H1 (cell line): ENCODE results near the gene KNDC1. TPM values are rescaled to one million over a fixed set of nuclear protein-coding genes. Genes with fewer than 3 reads are reported as not detected.

Experiments used
- CTCF ChIA-PET: fragments of 300-600 bp; sonication (Branson Sonifier 250); formaldehyde crosslinking; loops from one replicate; lab custom pipeline; 2021; ENCODE audit not compliant: partially characterized antibody; lab: Charles Lee
- POLR2A ChIA-PET: fragments of 300-600 bp; sonication (Branson Sonifier 250); formaldehyde crosslinking; loops from one replicate; lab custom pipeline; 2021; ENCODE audit warnings: inconsistent platforms; ENCODE audit not compliant: partially characterized antibody; lab: Charles Lee
- DNase-seq, 2 experiments: peaks; one replicate each; pipeline versions ENCODE4 v3.0.0 to v3.0.0-alpha.2; 2010 to 2022; ENCODE audit warnings: low spot score in 2 of 2, low read depth in 1 of 2, mixed read lengths in 1 of 2
- FAIRE-seq: peaks from 2 replicates; lab custom pipeline; 2011; peaks lifted over from hg19 to GRCh38; lab: Jason Lieb, UNC
- H2AFZ ChIP-seq: 2 replicates; pipeline ENCODE4 v1.8.1; 2012; ENCODE audit warnings: low read length, inconsistent platforms
- H2AK5ac ChIP-seq: 2 replicates; pipeline ENCODE4 v1.6.1; 2013; ENCODE audit warnings: low read depth, low read length
- H2BK120ac ChIP-seq: replicated peaks from 2 replicates; pipeline ENCODE3; 2013; ENCODE audit warnings: low read depth, low read length, inconsistent platforms
- H2BK12ac ChIP-seq: 2 replicates; pipeline ENCODE4 v1.6.1; 2013; ENCODE audit warnings: low read depth, low read length
- H2BK15ac ChIP-seq: 2 replicates; pipeline ENCODE4 v1.6.1; 2013; ENCODE audit warnings: low read length
- H2BK20ac ChIP-seq: 2 replicates; pipeline ENCODE4 v1.6.1; 2013; ENCODE audit warnings: low read length
- H2BK5ac ChIP-seq: 2 replicates; pipeline ENCODE4 v1.6.1; 2013; ENCODE audit warnings: low read depth, low read length
- H3K14ac ChIP-seq: 2 replicates; pipeline ENCODE4 v1.6.1; 2013; ENCODE audit warnings: inconsistent platforms; ENCODE audit not compliant: insufficient read length
- H3K18ac ChIP-seq: 2 replicates; pipeline ENCODE4 v1.6.1; 2013; ENCODE audit warnings: low read length; ENCODE audit errors: extremely low read depth
- H3K23ac ChIP-seq: 2 replicates; pipeline ENCODE4 v1.6.1; 2013; ENCODE audit warnings: inconsistent platforms; ENCODE audit not compliant: insufficient read length
- H3K23me2 ChIP-seq: 2 replicates; pipeline ENCODE4 v1.6.1; 2013; ENCODE audit warnings: low read depth, low read length
- H3K27ac ChIP-seq: 2 replicates; pipeline ENCODE4 v1.6.1; 2011; ENCODE audit warnings: low read depth, low read length, inconsistent platforms
- H3K27me3 ChIP-seq, 4 experiments: replicated peaks in 1 of 4; 1 replicate in 1 of 4; 2 replicates in 3 of 4; pipeline versions ENCODE4 v1.6.1 to v1.8.1; 2011 to 2013; ENCODE audit warnings: low read length in 3 of 4, mild to moderate bottlenecking in 3 of 4, inconsistent platforms in 2 of 4, mixed read lengths in 2 of 4, moderate library complexity in 1 of 4; ENCODE audit not compliant: control insufficient read depth in 3 of 4, insufficient read depth in 3 of 4; ENCODE audit errors: extremely low read depth in 1 of 4
- H3K36me3 ChIP-seq, 4 experiments: 2 replicates each; pipeline versions ENCODE4 v1.6.1 to v1.8.1; 2011 to 2013; ENCODE audit warnings: mild to moderate bottlenecking in 4 of 4, low read length in 3 of 4, moderate library complexity in 2 of 4, control low read depth in 1 of 4, inconsistent platforms in 1 of 4; ENCODE audit not compliant: insufficient read depth in 4 of 4, control insufficient read depth in 2 of 4
- H3K4ac ChIP-seq: replicated peaks from 2 replicates; pipeline ENCODE3; 2013; ENCODE audit warnings: low read length, low read depth, mixed read lengths, inconsistent platforms; ENCODE audit not compliant: insufficient read length
- H3K4me1 ChIP-seq, 4 experiments: replicated peaks in 1 of 4; 1 replicate in 1 of 4; 2 replicates in 3 of 4; pipeline versions ENCODE4 v1.6.1 to v1.8.1; 2011 to 2013; ENCODE audit warnings: low read length in 3 of 4, inconsistent platforms in 2 of 4, mixed read lengths in 1 of 4; ENCODE audit not compliant: insufficient read depth in 4 of 4, control insufficient read depth in 3 of 4
- H3K4me2 ChIP-seq, 2 experiments: 2 replicates each; pipeline versions ENCODE4 v1.6.1 to v1.8.1; 2011 to 2013; ENCODE audit warnings: low read depth in 2 of 2, low read length in 2 of 2, control low read depth in 1 of 2, inconsistent platforms in 1 of 2, mild to moderate bottlenecking in 1 of 2; ENCODE audit not compliant: insufficient read depth in 1 of 2
- H3K4me3 ChIP-seq, 4 experiments: fragments of 200-600, 300-600 bp in 1 of 4; sonication (generic), shearing (Covaris generic), sonication (Bioruptor Twin) in 1 of 4; 2 replicates each; pipeline versions ENCODE4 v1.5.1 to v1.8.1; 2011 to 2016; ENCODE audit warnings: low read length in 4 of 4, low read depth in 3 of 4, control low read depth in 2 of 4, inconsistent platforms in 2 of 4, mild to moderate bottlenecking in 2 of 4, mixed read lengths in 1 of 4, moderate library complexity in 1 of 4; ENCODE audit not compliant: insufficient read depth in 2 of 4; ENCODE audit errors: extremely low read depth in 1 of 4
- H3K56ac ChIP-seq: replicated peaks from 2 replicates; pipeline ENCODE3; 2013; ENCODE audit warnings: low read depth, mild to moderate bottlenecking, mixed read lengths, low read length, inconsistent platforms; ENCODE audit not compliant: insufficient read length
- H3K79me1 ChIP-seq: 2 replicates; pipeline ENCODE4 v1.6.1; 2013; ENCODE audit warnings: low read depth, low read length, control low read depth
- H3K79me2 ChIP-seq, 2 experiments: 2 replicates each; pipeline versions ENCODE4 v1.6.1 to v1.8.1; 2012 to 2013; ENCODE audit warnings: low read length in 2 of 2, mild to moderate bottlenecking in 2 of 2, inconsistent platforms in 1 of 2; ENCODE audit not compliant: insufficient read depth in 2 of 2, control insufficient read depth in 1 of 2
- H3K9ac ChIP-seq, 4 experiments: replicated peaks in 1 of 4; 1 replicate in 1 of 4; 2 replicates in 3 of 4; pipeline versions ENCODE4 v1.6.1 to v1.8.1; 2011 to 2013; ENCODE audit warnings: low read depth in 3 of 4, low read length in 3 of 4, control low read depth in 2 of 4, mild to moderate bottlenecking in 2 of 4, moderate library complexity in 2 of 4, inconsistent platforms in 1 of 4; ENCODE audit errors: extremely low read depth in 1 of 4
- H3K9me3 ChIP-seq, 2 experiments: 2 replicates each; pipeline versions ENCODE4 v1.6.1 to v1.8.1; 2012 to 2013; ENCODE audit warnings: mild to moderate bottlenecking in 2 of 2, moderate library complexity in 2 of 2, control low read depth in 1 of 2, inconsistent platforms in 1 of 2, low read depth in 1 of 2, low read length in 1 of 2, mixed read lengths in 1 of 2; ENCODE audit not compliant: insufficient read depth in 2 of 2
- H4K20me1 ChIP-seq, 2 experiments: replicated peaks in 1 of 2; 2 replicates each; pipeline versions ENCODE3 to v1.8.1; 2011 to 2013; ENCODE audit warnings: inconsistent platforms in 2 of 2, low read length in 2 of 2, mild to moderate bottlenecking in 1 of 2; ENCODE audit not compliant: insufficient read depth in 2 of 2, control insufficient read depth in 1 of 2
- H4K5ac ChIP-seq: 2 replicates; pipeline ENCODE4 v1.6.1; 2013; ENCODE audit warnings: low read length, low read depth, mixed read lengths, inconsistent platforms; ENCODE audit not compliant: insufficient read length
- H4K8ac ChIP-seq: 2 replicates; pipeline ENCODE4 v1.8.0; 2013; ENCODE audit warnings: mild to moderate bottlenecking, moderate library complexity, low read length, inconsistent platforms; ENCODE audit not compliant: insufficient read depth; ENCODE audit errors: extremely low read depth
- H4K91ac ChIP-seq: replicated peaks from 2 replicates; pipeline ENCODE3; 2013; ENCODE audit warnings: low read length, mixed read lengths, inconsistent platforms; ENCODE audit not compliant: insufficient read length
- BACH1 ChIP-seq: IDR thresholded peaks from 2 replicates; pipeline ENCODE4 v1.6.1; 2012; ENCODE audit warnings: low read length, improper control_type of control experiment
- CBX8 ChIP-seq: fragments of 300-800, 300-1000 bp; sonication (generic); IDR thresholded peaks from 2 replicates; pipeline ENCODE4 v1.7.1; 2016; ENCODE audit warnings: low read depth, low read length, borderline replicate concordance
- GTF2F1 ChIP-seq: IDR thresholded peaks from 2 replicates; pipeline ENCODE4 v1.6.1; 2012; ENCODE audit warnings: low read depth, low read length, improper control_type of control experiment, borderline replicate concordance
- HDAC6 ChIP-seq: IDR thresholded peaks from one replicate; pipeline ENCODE4 v1.7.1; 2012; ENCODE audit warnings: low read depth, mild to moderate bottlenecking, inconsistent platforms, low read length, moderate library complexity
- KDM5A ChIP-seq: fragments of 200-600 bp; IDR thresholded peaks from 2 replicates; pipeline ENCODE4 v1.7.1; 2012; ENCODE audit warnings: mild to moderate bottlenecking, low read length, inconsistent platforms, mixed read lengths
- RNF2 ChIP-seq: fragments of 200-900, 300-1000 bp; sonication (generic); IDR thresholded peaks from 2 replicates; pipeline ENCODE4 v1.7.1; 2016; ENCODE audit warnings: borderline replicate concordance, low read depth, mild to moderate bottlenecking, antibody characterized with exemption, low read length; ENCODE audit not compliant: poor library complexity, severe bottlenecking; ENCODE audit errors: missing control alignments
- SIRT6 ChIP-seq: IDR thresholded peaks from one replicate; pipeline ENCODE4 v1.7.1; 2012; ENCODE audit warnings: low read length, inconsistent platforms
- SP2 ChIP-seq: IDR thresholded peaks from 2 replicates; pipeline ENCODE4 v1.6.1; 2012; ENCODE audit warnings: mild to moderate bottlenecking, low read length, inconsistent platforms
- TAF7 ChIP-seq: optimal IDR thresholded peaks from 2 replicates; pipeline ENCODE3; 2011; ENCODE audit warnings: low read depth, mild to moderate bottlenecking, inconsistent platforms, low read length, moderate library complexity, borderline replicate concordance
- TCF12 ChIP-seq: IDR thresholded peaks from 2 replicates; pipeline ENCODE4 v1.6.1; 2011; ENCODE audit warnings: low read depth, mild to moderate bottlenecking, low read length
- TEAD4 ChIP-seq: IDR thresholded peaks from 2 replicates; pipeline ENCODE4 v1.6.1; 2012; ENCODE audit warnings: low read depth, low read length, inconsistent platforms, mixed read lengths
- WGBS, 2 experiments: shearing (Covaris generic) in 1 of 2; methylation state at CpG; one replicate each; pipeline versions ENCODE4 v1.1.6 to v1.1.7; 2013 to 2015; ENCODE audit warnings: low lambda C conversion rate in 2 of 2, mixed read lengths in 2 of 2, inconsistent platforms in 1 of 2, low coverage in 1 of 2, missing lambda C conversion rate in 1 of 2; ENCODE audit not compliant: insufficient replicate concordance in 2 of 2, insufficient coverage in 1 of 2, insufficient read length in 1 of 2; ENCODE audit errors: extremely low coverage in 1 of 2, missing lambda C conversion rate in 1 of 2; 5-methylcytosine and 5-hydroxymethylcytosine counted together
- polyA plus RNA-seq, 7 experiments: library from polyadenylated mRNA; depleted of rRNA in 3 of 7; stranded (reverse) in 5 of 7; unstranded in 2 of 7; fragments of >200 nt in 5 of 7; fragments of 200-250 nt in 2 of 7; gene quantifications; 1 replicate in 5 of 7; 2 replicates in 1 of 7; 4 replicates in 1 of 7; pipeline versions ENCODE4 v1.2.1 to v1.2.3, GENCODE V29; 2011 to 2013; ENCODE audit warnings: missing spikeins in 2 of 7, mixed read lengths in 2 of 7
- total RNA-seq: library from RNA; stranded (reverse); fragmentation: NEBNext Ultra II Directional; extraction: Animal tissue kit (Norgen Biotek cat#: 25700); gene quantifications from 2 replicates; pipeline ENCODE4 v1.2.1, GENCODE V29; 2021

KNDC1 gene
- total and polyA plus RNA-seq, 2 of the 8 experiments (the other 6 are each of a cell fraction or from before 2014, with no cell fraction given) = 7.5 to 16.7 TPM

DNA sequence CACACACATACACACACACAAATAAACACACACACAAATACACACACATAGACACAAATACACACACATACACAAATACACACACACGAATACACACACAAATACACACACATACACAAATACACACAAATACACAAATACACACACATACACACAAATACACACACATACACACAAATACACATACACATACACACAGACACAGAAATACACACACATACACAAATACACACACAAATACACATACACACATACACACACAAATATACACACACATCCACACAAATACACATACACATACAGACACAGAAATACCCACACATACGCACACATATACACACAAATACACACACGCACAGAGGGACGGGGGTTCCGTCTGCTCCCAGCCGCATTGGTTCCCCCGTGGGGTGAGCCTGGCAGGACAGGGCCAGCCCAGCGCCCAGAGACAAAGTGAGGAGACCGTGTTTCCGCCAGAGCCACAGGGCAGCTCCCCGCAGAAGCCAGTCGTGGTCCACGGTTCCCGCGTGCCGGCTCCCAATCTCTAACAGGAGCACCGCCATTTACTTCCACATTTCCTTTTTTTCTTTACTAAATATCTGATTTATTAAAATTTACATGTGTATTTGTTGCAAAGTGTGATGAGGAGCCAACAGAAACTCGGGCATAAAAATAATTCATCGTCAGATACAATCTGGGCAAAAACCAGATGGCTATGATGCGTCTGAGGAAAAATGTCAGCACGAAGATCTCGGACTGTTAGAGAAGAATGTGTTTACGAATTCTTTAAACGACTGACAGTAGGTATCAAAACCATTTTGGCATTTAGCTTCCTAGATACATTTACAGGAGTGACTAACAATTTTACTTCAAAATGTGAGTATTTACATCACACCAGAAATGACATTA is 3.1 kb upstream of the KNDC1 start:
- Histone ChIP-seq H3K56ac (peak overlapping the region; percentile 80), H3K23ac (no peak overlapping the region), H3K4me3 (no peak overlapping the region), H2BK120ac (peak overlapping the region; percentile 21), H3K36me3 (no peaks in the 10 kb centered on the region; a peak in 2 of 8 replicates), H3K27me3 (peaks cover 0 to 5% (median 0%) of the 10 kb centered on the region in 4 experiments; a peak in 2 of 7 replicates), H2BK12ac (peak overlapping the region; percentile 10; the same call in 1 of the 2 replicates), H4K8ac (no peak overlapping the region), H3K79me1 (peaks cover 2% of the 10 kb centered on the region; the same call in 1 of the 2 replicates), H3K9ac (no peak overlapping the region), H3K23me2 (peaks cover 12% of the 10 kb centered on the region; the same call in 1 of the 2 replicates), H2BK15ac (0 out of 2 replicates have a peak overlapping the region, but pooled peaks have one; percentile 5), H4K5ac (no peak overlapping the region), H3K27ac (no peak overlapping the region), H4K91ac (no peak overlapping the region), H3K9me3 (no peaks in the 10 kb centered on the region), H3K79me2 (peaks cover 0 to 4% of the 10 kb centered on the region in 2 experiments; a peak in 1 of 4 replicates), H3K14ac (no peak overlapping the region), H3K4ac (no peak overlapping the region), H2AFZ (no peak overlapping the region), H2AK5ac (no peak overlapping the region; the same call in 1 of the 2 replicates), H4K20me1 (peaks cover 0 to 4% of the 10 kb centered on the region in 2 experiments), H3K18ac (no peak overlapping the region), H3K4me2 (no peak overlapping the region), H2BK20ac (0 out of 2 replicates have a peak overlapping the region, but pooled peaks have one; percentile 4), H2BK5ac (peak overlapping the region; percentile 7; the same call in 1 of the 2 replicates), H3K4me1 (peaks cover 6 to 37% (median 20%) of the 10 kb centered on the region in 4 experiments)
- FAIRE-seq = peak; percentile 19
- CTCF ChIA-PET = interaction anchor here (1.0 to 3.0 kb wide), 2 partner anchors 9 to 14 kb away, joined by 5 to 20 read pairs; no protein-coding TSS in a partner anchor
- POLR2A ChIA-PET = no interaction called here
- WGBS, 2 experiments = 92% methylated on average over 24 of the region's 24 CpGs; no CpG with 5 or more reads in 1 of the 2 experiments
- DNase-seq = no peak
- no peak for TF ChIP-seq KDM5A
- no peak for TF ChIP-seq HDAC6
- no peak for TF ChIP-seq TEAD4
- TF ChIP-seq TCF12 = no peak
- TF ChIP-seq SP2 = no peak
- no peak for TF ChIP-seq CBX8
- TF ChIP-seq BACH1 = no peak
- TF ChIP-seq TAF7 = no peak
- no peak for TF ChIP-seq SIRT6
- no peak for TF ChIP-seq GTF2F1
- no peak for TF ChIP-seq RNF2
